Measurements from ENCODE around the gene KIAA0408. TPM values are rescaled to one million over a fixed set of nuclear protein-coding genes. Genes with fewer than 3 reads are reported as not detected.

Gene KIAA0408
- total RNA-seq, 1 experiment from 2014 or later = 0.25 TPM

DNA sequence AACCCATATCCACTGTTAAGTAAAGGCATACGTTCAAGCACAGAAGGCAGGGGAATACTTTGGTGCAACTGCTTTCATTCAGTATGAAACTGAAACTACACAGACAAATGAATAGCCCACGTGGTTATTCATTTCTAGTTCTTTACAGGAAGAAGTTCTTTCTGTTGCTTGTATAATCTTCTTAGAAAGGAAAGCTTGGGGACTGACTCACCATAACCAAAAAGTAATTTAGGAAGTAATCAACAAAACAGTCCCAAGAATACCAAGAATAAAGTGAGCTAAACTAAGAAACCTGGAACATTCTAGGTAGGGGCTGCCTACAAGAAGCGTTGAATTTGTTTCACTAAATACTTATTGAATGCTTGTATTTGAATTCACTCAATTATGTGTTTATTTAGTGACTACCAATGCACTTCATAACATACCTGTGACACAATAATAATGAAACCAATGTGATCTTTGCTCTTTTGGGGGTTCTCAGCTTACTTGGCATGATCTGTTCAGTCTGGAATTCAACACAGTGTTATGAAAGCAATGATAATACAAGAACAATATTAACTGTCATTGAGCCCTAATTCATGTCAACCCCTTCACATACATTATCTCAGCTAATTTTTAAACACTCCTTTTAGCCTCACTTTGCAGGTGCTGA, 25.1 kb upstream of the KIAA0408 start:
- no peak for TF ChIP-seq ELF1 (IDR thresholded peaks at IDR 0.05; ENCODE audit: borderline replicate concordance, low read depth)
- no peak for TF ChIP-seq CBX3 (IDR thresholded peaks at IDR 0.05; ENCODE audit: low read depth)
- TF ChIP-seq POLR2A (IDR thresholded peaks at IDR 0.05; ENCODE audit: borderline replicate concordance, extremely low read depth, insufficient read depth, insufficient read length) = no peak
- TF ChIP-seq, protein P1, sequence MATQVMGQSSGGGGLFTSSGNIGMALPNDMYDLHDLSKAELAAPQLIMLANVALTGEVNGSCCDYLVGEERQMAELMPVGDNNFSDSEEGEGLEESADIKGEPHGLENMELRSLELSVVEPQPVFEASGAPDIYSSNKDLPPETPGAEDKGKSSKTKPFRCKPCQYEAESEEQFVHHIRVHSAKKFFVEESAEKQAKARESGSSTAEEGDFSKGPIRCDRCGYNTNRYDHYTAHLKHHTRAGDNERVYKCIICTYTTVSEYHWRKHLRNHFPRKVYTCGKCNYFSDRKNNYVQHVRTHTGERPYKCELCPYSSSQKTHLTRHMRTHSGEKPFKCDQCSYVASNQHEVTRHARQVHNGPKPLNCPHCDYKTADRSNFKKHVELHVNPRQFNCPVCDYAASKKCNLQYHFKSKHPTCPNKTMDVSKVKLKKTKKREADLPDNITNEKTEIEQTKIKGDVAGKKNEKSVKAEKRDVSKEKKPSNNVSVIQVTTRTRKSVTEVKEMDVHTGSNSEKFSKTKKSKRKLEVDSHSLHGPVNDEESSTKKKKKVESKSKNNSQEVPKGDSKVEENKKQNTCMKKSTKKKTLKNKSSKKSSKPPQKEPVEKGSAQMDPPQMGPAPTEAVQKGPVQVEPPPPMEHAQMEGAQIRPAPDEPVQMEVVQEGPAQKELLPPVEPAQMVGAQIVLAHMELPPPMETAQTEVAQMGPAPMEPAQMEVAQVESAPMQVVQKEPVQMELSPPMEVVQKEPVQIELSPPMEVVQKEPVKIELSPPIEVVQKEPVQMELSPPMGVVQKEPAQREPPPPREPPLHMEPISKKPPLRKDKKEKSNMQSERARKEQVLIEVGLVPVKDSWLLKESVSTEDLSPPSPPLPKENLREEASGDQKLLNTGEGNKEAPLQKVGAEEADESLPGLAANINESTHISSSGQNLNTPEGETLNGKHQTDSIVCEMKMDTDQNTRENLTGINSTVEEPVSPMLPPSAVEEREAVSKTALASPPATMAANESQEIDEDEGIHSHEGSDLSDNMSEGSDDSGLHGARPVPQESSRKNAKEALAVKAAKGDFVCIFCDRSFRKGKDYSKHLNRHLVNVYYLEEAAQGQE (IDR thresholded peaks at IDR 0.05; ENCODE audit: low read depth) = no peak
- TF ChIP-seq SRF (IDR thresholded peaks at IDR 0.05; ENCODE audit: low read depth) = no peak
- no peak for TF ChIP-seq FOSL1 (IDR thresholded peaks at IDR 0.05; ENCODE audit: low read depth)
- no peak for TF ChIP-seq CEBPB (IDR thresholded peaks at IDR 0.05; ENCODE audit: low read depth)
- no peak for TF ChIP-seq POLR2AphosphoS5 (IDR thresholded peaks at IDR 0.05; ENCODE audit: low read depth, low read length)
- no peak for TF ChIP-seq SIN3A (IDR thresholded peaks at IDR 0.05; ENCODE audit: low read depth)
- TF ChIP-seq YY1 (IDR thresholded peaks at IDR 0.05; ENCODE audit: extremely low read depth, insufficient replicate concordance, low read depth, low read length) = no peak
- TF ChIP-seq EGR1 (IDR thresholded peaks at IDR 0.05; ENCODE audit: low read depth) = no peak
- no peak for TF ChIP-seq ZNF274 (IDR thresholded peaks at IDR 0.05; ENCODE audit: low read depth, low read length)
- TF ChIP-seq, protein P2, sequence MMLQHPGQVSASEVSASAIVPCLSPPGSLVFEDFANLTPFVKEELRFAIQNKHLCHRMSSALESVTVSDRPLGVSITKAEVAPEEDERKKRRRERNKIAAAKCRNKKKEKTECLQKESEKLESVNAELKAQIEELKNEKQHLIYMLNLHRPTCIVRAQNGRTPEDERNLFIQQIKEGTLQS (IDR thresholded peaks at IDR 0.05) = no peak
- TF ChIP-seq, protein P3, sequence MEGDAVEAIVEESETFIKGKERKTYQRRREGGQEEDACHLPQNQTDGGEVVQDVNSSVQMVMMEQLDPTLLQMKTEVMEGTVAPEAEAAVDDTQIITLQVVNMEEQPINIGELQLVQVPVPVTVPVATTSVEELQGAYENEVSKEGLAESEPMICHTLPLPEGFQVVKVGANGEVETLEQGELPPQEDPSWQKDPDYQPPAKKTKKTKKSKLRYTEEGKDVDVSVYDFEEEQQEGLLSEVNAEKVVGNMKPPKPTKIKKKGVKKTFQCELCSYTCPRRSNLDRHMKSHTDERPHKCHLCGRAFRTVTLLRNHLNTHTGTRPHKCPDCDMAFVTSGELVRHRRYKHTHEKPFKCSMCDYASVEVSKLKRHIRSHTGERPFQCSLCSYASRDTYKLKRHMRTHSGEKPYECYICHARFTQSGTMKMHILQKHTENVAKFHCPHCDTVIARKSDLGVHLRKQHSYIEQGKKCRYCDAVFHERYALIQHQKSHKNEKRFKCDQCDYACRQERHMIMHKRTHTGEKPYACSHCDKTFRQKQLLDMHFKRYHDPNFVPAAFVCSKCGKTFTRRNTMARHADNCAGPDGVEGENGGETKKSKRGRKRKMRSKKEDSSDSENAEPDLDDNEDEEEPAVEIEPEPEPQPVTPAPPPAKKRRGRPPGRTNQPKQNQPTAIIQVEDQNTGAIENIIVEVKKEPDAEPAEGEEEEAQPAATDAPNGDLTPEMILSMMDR (IDR thresholded peaks at IDR 0.05 in 2 of 3, conservative IDR thresholded peaks at IDR 0.05 in 1 of 3; ENCODE audit: borderline replicate concordance in 1 of 3, insufficient read depth in 1 of 3, low read depth in 2 of 3, low read length in 2 of 3) = no peak
- intact Hi-C loops (cut with micrococcal nuclease) = no loop called here
- no peaks in the 10 kb centered on the region for H3K9me3 ChIP-seq (ENCODE audit: control insufficient read depth in 1 of 2, insufficient read depth in 1 of 2, low read depth in 1 of 2, low read length in 2 of 2)

More for the DNA sequence above, 25.1 kb upstream of the KIAA0408 start:
- Histone ChIP-seq H3K27ac (ENCODE audit: low read depth, low read length) (no peak overlapping the region), H3K79me2 (ENCODE audit: insufficient read depth, low read length) (no peaks in the 10 kb centered on the region), H2AFZ (ENCODE audit: low read depth, low read length, poor library complexity, severe bottlenecking) (no peak overlapping the region), H3K9me2 (ENCODE audit: insufficient read depth) (no peaks in the 10 kb centered on the region), H3K4me1 (ENCODE audit: control insufficient read depth in 1 of 2, insufficient read depth in 2 of 2, low read length in 2 of 2) (peaks cover 0 to 10% of the 10 kb centered on the region in 2 experiments; a peak in 1 of 4 replicates), H3K4me2 (ENCODE audit: low read length) (peak overlapping the region; percentile 6), H3K9ac (ENCODE audit: low read length) (no peak overlapping the region), H3K36me3 (ENCODE audit: control insufficient read depth in 1 of 2, insufficient read depth in 2 of 2, low read length in 2 of 2) (no peaks in the 10 kb centered on the region), H3K4me3 (replicated peaks in 1 of 2; ENCODE audit: low read depth in 1 of 2, low read length in 2 of 2) (no peak overlapping the region), H3K27me3 (ENCODE audit: insufficient read depth, low read length) (no peaks in the 10 kb centered on the region), H4K20me1 (ENCODE audit: insufficient read depth) (no peaks in the 10 kb centered on the region)
- no TSS peak for BruUV-seq (replicated peaks)
- ATAC-seq (no peak), DNase-seq (ENCODE audit: low read depth, low spot score) (no peak)
- ChIA-PET CTCF (no interaction called here), POLR2A (no interaction called here), RAD21 (ENCODE audit: low non-redundant PET in 1 of 2, low total read pairs in 2 of 2, uncharacterized antibody in 2 of 2, unreplicated experiment in 2 of 2) (no interaction called here)
